GM12878 (cell line): Measurements from ENCODE around the gene UST. TPM values are rescaled to one million over a fixed set of nuclear protein-coding genes. Genes with fewer than 3 reads are reported as not detected.

Experiments
- ATAC-seq: fragments of 200-7000 bp; cut with Tn5 transposase; 3 replicates; pipeline ENCODE4 v1.9.1; 2020; ENCODE audit warnings: mild to moderate bottlenecking, moderate library complexity
- BruUV-seq: library from RNA; stranded (reverse); fragments of 400-500 nt; replicated peaks from 2 replicates; lab custom pipeline; 2021; lab: Mats Ljungman, UMichigan
- CTCF ChIA-PET: fragments of 300-600 bp; sonication (Branson Sonifier 250); formaldehyde crosslinking; extraction: SDS; loops from one replicate; lab custom pipeline; 2021; ENCODE audit warnings: inconsistent platforms; lab: Yijun Ruan, JAX
- POLR2A ChIA-PET: fragments of 350-600 bp; formaldehyde crosslinking; extraction: SDS; loops from one replicate; lab custom pipeline; 2021; ENCODE audit warnings: inconsistent platforms; lab: Charles Lee
- RAD21 ChIA-PET: fragments of 300-600 bp; sonication (Branson Sonifier 250); formaldehyde crosslinking; loops from one replicate; lab custom pipeline; 2023; ENCODE audit warnings: antibody characterized with exemption; ENCODE audit not compliant: unreplicated experiment; lab: Charles Lee
- SMC1A ChIA-PET: fragments of 300-600 bp; sonication (Branson Sonifier 250); formaldehyde crosslinking; loops from one replicate; lab custom pipeline; 2023; ENCODE audit not compliant: unreplicated experiment, uncharacterized antibody; lab: Charles Lee
- DNase-seq: peaks from one replicate; pipeline ENCODE4 v3.0.0-alpha.2; 2011; ENCODE audit warnings: low read depth, low spot score
- FAIRE-seq: peaks from 3 replicates; lab custom pipeline; 2011; peaks lifted over from hg19 to GRCh38; lab: Jason Lieb, UNC
- H2AFZ ChIP-seq: 2 replicates; pipeline ENCODE4 v1.6.0; 2011; ENCODE audit warnings: low read depth, low read length, control low read depth; ENCODE audit not compliant: control insufficient read depth
- H3K27ac ChIP-seq: 2 replicates; pipeline ENCODE4 v1.5.1; 2011; ENCODE audit warnings: control low read depth; ENCODE audit not compliant: control insufficient read depth, insufficient read depth
- H3K27me3 ChIP-seq, 2 experiments: replicated peaks in 1 of 2; 2 replicates each; pipeline versions ENCODE4 v1.6.0 to v1.6.1; 2011; ENCODE audit warnings: low read length in 1 of 2; ENCODE audit not compliant: control insufficient read depth in 2 of 2, insufficient read depth in 2 of 2
- H3K36me3 ChIP-seq, 2 experiments: 2 replicates each; pipeline ENCODE4 v1.5.1; 2011; ENCODE audit warnings: low read length in 1 of 2; ENCODE audit not compliant: control insufficient read depth in 2 of 2, insufficient read depth in 2 of 2
- H3K4me1 ChIP-seq: 2 replicates; pipeline ENCODE4 v1.6.1; 2011; ENCODE audit warnings: mild to moderate bottlenecking, low read length, moderate library complexity, mixed read lengths; ENCODE audit not compliant: control insufficient read depth, insufficient read depth
- H3K4me2 ChIP-seq: 2 replicates; pipeline ENCODE4 v1.6.0; 2011; ENCODE audit warnings: control low read depth; ENCODE audit not compliant: control insufficient read depth, insufficient read depth
- H3K4me3 ChIP-seq: fragments of 200-600 bp; sonication (generic); 2 replicates; pipeline ENCODE4 v1.5.1; 2016
- H3K79me2 ChIP-seq: 2 replicates; pipeline ENCODE4 v1.6.0; 2011; ENCODE audit warnings: low read length; ENCODE audit not compliant: control insufficient read depth, insufficient read depth
- H3K9ac ChIP-seq: 2 replicates; pipeline ENCODE4 v1.8.0; 2011; ENCODE audit warnings: low read length, control low read depth, mixed read lengths; ENCODE audit not compliant: control insufficient read depth, insufficient read depth
- H3K9me3 ChIP-seq: replicated peaks from 3 replicates; pipeline ENCODE4 v1.5.1; 2011; ENCODE audit warnings: mild to moderate bottlenecking, low read length; ENCODE audit not compliant: control insufficient read depth, insufficient read depth
- H4K20me1 ChIP-seq: 2 replicates; pipeline ENCODE4 v1.6.0; 2011; ENCODE audit not compliant: control insufficient read depth, insufficient read depth
- EGR1 ChIP-seq, 2 experiments: IDR thresholded peaks; 1 replicate in 1 of 2; 2 replicates in 1 of 2; pipeline ENCODE4 v1.6.1; 2011 to 2012; ENCODE audit warnings: low read depth in 2 of 2, low read length in 2 of 2, borderline replicate concordance in 1 of 2, mild to moderate bottlenecking in 1 of 2, moderate library complexity in 1 of 2
- MTA2 ChIP-seq: fragments of 450-650 bp; IDR thresholded peaks from 2 replicates; pipeline ENCODE4 v1.6.1; 2016; ENCODE audit warnings: low read depth, mild to moderate bottlenecking, moderate library complexity
- NR2F1 ChIP-seq: fragments of 450-650 bp; conservative IDR thresholded peaks from 2 replicates; pipeline ENCODE4 v1.6.1; 2017; ENCODE audit warnings: mild to moderate bottlenecking
- RAD21 ChIP-seq: IDR thresholded peaks from 2 replicates; pipeline ENCODE4 v1.6.1; 2011; ENCODE audit warnings: mild to moderate bottlenecking, low read depth, low read length, moderate library complexity; ENCODE audit not compliant: insufficient read depth
- TAF1 ChIP-seq: IDR thresholded peaks from 2 replicates; pipeline ENCODE4 v1.6.1; 2011; ENCODE audit warnings: mild to moderate bottlenecking, low read depth, low read length, borderline replicate concordance
- ZBTB33 ChIP-seq: fragments of 450-650 bp; IDR thresholded peaks from 2 replicates; pipeline ENCODE4 v1.6.1; 2017; ENCODE audit warnings: mild to moderate bottlenecking
- ZNF592 ChIP-seq: fragments of 450-650 bp; IDR thresholded peaks from 2 replicates; pipeline ENCODE4 v1.6.1; 2017; ENCODE audit warnings: mild to moderate bottlenecking, moderate library complexity
- ZZZ3 ChIP-seq: IDR thresholded peaks from 2 replicates; pipeline ENCODE4 v1.6.1; 2011; ENCODE audit warnings: low read depth; ENCODE audit not compliant: control insufficient read depth, insufficient read length
- WGBS: methylation state at CpG from one replicate; pipeline ENCODE4 v1.1.6; 2016; ENCODE audit warnings: low lambda C conversion rate; ENCODE audit not compliant: insufficient replicate concordance, insufficient coverage; ENCODE audit errors: missing lambda C conversion rate; 5-methylcytosine and 5-hydroxymethylcytosine counted together
- in situ Hi-C: fragments of 300-500 bp; cut with MboI; formaldehyde crosslinking; loops from 9 replicates; pipeline ENCODE4 v1.14.3; 2018; ENCODE audit warnings: mixed read lengths
- intact Hi-C: fragments of 100-400 bp; cut with micrococcal nuclease; formaldehyde crosslinking; loops from one replicate; pipeline ENCODE4 v1.14.2; 2022; ENCODE audit not compliant: unreplicated experiment
- polyA plus RNA-seq, 11 experiments: library from polyadenylated mRNA; depleted of rRNA in 4 of 11; unstranded in 6 of 11; stranded (reverse) in 5 of 11; fragments of >200 nt; fragmentation: Nextera tagmentation in 4 of 11; fragmentation: Illumina TruSeq in 1 of 11; extraction: Ambion mirVana in 4 of 11; extraction: Trizol in 1 of 11; gene quantifications; 1 replicate in 1 of 11; 2 replicates in 10 of 11; pipeline versions ENCODE4 v1.2.1 to v1.2.3, GENCODE V29; 2011 to 2016; ENCODE audit warnings: inconsistent platforms in 2 of 11, missing spikeins in 2 of 11, low read depth in 1 of 11
- total RNA-seq, 4 experiments: library from RNA; depleted of rRNA in 3 of 4; stranded (reverse); fragments of >200 nt in 3 of 4; fragmentation: Illumina TruSeq in 1 of 4; extraction: Trizol in 1 of 4; gene quantifications; 2 replicates each; pipeline versions ENCODE4 v1.2.1 to v1.2.3, GENCODE V29; 2013 to 2021
- TF ChIP-seq, protein P1 (sequence below): fragments of 450-650 bp; IDR thresholded peaks from 2 replicates; pipeline ENCODE4 v1.6.1; 2014; ENCODE audit warnings: mild to moderate bottlenecking
- TF ChIP-seq, protein P2 (sequence below): fragments of 450-650 bp; formaldehyde crosslinking; IDR thresholded peaks from 2 replicates; pipeline ENCODE4 v1.4.0; 2020; ENCODE audit warnings: mild to moderate bottlenecking, moderate library complexity

Gene UST
- total and polyA plus RNA-seq, 10 of the 15 experiments (the other 5 are each of a cell fraction or from before 2014, with no cell fraction given), result 0.74 to 43.3 (median 2.2) TPM

GRCh38 chr6:148704400-148705246 is 42.2 kb upstream of the UST start:
- Histone ChIP-seq H2AFZ (no peak overlapping the region), H3K27me3 (no peaks in the 10 kb centered on the region; a peak in 1 of 4 replicates), H3K9ac (no peak overlapping the region), H3K27ac (no peak overlapping the region), H3K36me3 (no peaks in the 10 kb centered on the region), H3K4me2 (no peak overlapping the region)
- POLR2A ChIA-PET, result no interaction called here
- in situ Hi-C loops (no loop called here), intact Hi-C loops (loop anchor here (5.0 kb wide), 2 partner anchors 127 to 142 kb away; no protein-coding TSS in a partner anchor)
- RAD21 ChIA-PET, result no interaction called here
- CTCF ChIA-PET, result interaction anchor here (1.4 kb wide), 1 partner anchor 127 kb away, joined by 4 read pairs; no protein-coding TSS in a partner anchor
- TF ChIP-seq MTA2, result no peak
- TF ChIP-seq, protein P1, sequence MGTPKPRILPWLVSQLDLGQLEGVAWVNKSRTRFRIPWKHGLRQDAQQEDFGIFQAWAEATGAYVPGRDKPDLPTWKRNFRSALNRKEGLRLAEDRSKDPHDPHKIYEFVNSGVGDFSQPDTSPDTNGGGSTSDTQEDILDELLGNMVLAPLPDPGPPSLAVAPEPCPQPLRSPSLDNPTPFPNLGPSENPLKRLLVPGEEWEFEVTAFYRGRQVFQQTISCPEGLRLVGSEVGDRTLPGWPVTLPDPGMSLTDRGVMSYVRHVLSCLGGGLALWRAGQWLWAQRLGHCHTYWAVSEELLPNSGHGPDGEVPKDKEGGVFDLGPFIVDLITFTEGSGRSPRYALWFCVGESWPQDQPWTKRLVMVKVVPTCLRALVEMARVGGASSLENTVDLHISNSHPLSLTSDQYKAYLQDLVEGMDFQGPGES, result no peak
- no peak for TF ChIP-seq ZBTB33
- no peak for TF ChIP-seq EGR1 (IDR thresholded peaks at IDR 0.05; ENCODE audit: borderline replicate concordance in 1 of 2, low read depth in 2 of 2, low read length in 2 of 2)
- TF ChIP-seq ZZZ3, result no peak
- TF ChIP-seq RAD21, result no peak
- TF ChIP-seq, protein P2, sequence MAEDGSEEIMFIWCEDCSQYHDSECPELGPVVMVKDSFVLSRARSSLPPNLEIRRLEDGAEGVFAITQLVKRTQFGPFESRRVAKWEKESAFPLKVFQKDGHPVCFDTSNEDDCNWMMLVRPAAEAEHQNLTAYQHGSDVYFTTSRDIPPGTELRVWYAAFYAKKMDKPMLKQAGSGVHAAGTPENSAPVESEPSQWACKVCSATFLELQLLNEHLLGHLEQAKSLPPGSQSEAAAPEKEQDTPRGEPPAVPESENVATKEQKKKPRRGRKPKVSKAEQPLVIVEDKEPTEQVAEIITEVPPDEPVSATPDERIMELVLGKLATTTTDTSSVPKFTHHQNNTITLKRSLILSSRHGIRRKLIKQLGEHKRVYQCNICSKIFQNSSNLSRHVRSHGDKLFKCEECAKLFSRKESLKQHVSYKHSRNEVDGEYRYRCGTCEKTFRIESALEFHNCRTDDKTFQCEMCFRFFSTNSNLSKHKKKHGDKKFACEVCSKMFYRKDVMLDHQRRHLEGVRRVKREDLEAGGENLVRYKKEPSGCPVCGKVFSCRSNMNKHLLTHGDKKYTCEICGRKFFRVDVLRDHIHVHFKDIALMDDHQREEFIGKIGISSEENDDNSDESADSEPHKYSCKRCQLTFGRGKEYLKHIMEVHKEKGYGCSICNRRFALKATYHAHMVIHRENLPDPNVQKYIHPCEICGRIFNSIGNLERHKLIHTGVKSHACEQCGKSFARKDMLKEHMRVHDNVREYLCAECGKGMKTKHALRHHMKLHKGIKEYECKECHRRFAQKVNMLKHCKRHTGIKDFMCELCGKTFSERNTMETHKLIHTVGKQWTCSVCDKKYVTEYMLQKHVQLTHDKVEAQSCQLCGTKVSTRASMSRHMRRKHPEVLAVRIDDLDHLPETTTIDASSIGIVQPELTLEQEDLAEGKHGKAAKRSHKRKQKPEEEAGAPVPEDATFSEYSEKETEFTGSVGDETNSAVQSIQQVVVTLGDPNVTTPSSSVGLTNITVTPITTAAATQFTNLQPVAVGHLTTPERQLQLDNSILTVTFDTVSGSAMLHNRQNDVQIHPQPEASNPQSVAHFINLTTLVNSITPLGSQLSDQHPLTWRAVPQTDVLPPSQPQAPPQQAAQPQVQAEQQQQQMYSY (CRISPR knock-in tag), result no peak
- no peak for TF ChIP-seq NR2F1
- no peak for TF ChIP-seq TAF1
- no peak for TF ChIP-seq ZNF592
- TF ChIP-seq, all 136 proteins: peak for 0
- 0 out of 2 replicates have a peak, but pooled peaks cover 3% of the 10 kb centered on the region for H3K4me1 ChIP-seq
- no peaks in the 10 kb centered on the region for H4K20me1 ChIP-seq
- H3K4me3 ChIP-seq, result no peak overlapping the region
- DNase-seq (no peak), ATAC-seq (no peak), FAIRE-seq (no peak)
- 55% methylated on average over 7 of the region's 7 CpGs for WGBS
- BruUV-seq, result no TSS peak
- no peaks in the 10 kb centered on the region for H3K79me2 ChIP-seq
- SMC1A ChIA-PET, result interaction anchor here (0.6 to 1.5 kb wide), 3 partner anchors 10 to 22 kb away, joined by 3 to 4 read pairs (median 4); no protein-coding TSS in a partner anchor
- H3K9me3 ChIP-seq, result no peaks in the 10 kb centered on the region; the same call in 1 of the 3 replicates
